Lower leg skin (tissue), 3 donors: ENCODE measurements around the gene ALDH1A2.

Source experiments
- POLR2A ChIP-seq, 2 donors: fragments of 450-650 bp; IDR thresholded peaks; one replicate each; pipeline ENCODE4 v1.6.1; 2016 to 2017; ENCODE audit warnings: antibody characterized with exemption in 2 of 2, mild to moderate bottlenecking in 1 of 2, moderate library complexity in 1 of 2
- TF ChIP-seq, protein P1 (sequence below), 3 donors: fragments of 450-650 bp; IDR thresholded peaks; one replicate each; pipeline ENCODE4 v1.5.1; 2016; ENCODE audit warnings: antibody characterized with exemption in 3 of 3, mild to moderate bottlenecking in 3 of 3, moderate library complexity in 2 of 3

DNA sequence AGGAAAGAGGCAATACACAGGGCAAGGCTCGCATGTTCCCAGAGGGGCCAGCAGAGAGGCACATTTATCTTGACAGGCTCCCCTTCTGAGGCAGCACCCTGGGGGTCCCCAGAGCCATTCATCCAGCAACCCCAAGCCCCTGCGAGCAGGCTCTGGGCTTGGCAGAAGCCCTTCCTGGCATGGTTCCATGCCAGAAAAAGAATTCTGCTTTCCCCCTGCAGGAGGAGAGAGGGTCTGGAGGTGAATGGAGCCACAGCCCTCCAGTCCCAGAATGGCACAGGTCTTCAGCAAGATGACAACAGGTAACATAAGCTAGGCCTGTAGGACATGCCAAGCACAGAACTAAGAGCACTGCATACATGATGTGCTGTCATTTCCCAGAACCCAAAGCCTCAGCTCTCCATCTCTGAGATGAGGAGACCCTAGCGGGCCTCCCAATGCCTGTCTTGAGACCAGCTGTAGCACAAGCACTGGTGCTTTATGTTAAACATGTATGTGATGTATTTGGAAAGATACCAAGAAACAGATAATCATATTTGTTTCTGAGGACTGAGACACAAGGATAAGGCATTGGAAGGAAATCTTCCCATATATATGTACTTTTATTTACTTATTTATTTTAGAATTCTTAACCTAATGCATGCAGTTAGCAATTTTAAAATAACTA, 121.6 kb downstream of the ALDH1A2 start:
- TF ChIP-seq, protein P1, sequence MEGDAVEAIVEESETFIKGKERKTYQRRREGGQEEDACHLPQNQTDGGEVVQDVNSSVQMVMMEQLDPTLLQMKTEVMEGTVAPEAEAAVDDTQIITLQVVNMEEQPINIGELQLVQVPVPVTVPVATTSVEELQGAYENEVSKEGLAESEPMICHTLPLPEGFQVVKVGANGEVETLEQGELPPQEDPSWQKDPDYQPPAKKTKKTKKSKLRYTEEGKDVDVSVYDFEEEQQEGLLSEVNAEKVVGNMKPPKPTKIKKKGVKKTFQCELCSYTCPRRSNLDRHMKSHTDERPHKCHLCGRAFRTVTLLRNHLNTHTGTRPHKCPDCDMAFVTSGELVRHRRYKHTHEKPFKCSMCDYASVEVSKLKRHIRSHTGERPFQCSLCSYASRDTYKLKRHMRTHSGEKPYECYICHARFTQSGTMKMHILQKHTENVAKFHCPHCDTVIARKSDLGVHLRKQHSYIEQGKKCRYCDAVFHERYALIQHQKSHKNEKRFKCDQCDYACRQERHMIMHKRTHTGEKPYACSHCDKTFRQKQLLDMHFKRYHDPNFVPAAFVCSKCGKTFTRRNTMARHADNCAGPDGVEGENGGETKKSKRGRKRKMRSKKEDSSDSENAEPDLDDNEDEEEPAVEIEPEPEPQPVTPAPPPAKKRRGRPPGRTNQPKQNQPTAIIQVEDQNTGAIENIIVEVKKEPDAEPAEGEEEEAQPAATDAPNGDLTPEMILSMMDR (IDR thresholded peaks at IDR 0.05), result no peak
- no peak for TF ChIP-seq POLR2A (IDR thresholded peaks at IDR 0.05)
